NCI-H187 (cell line): Measurements from ENCODE around the gene FECH.

Experiments used
- DNase-seq, 2 experiments: peaks; one replicate each; lab custom pipeline; 2025; lab: John Stamatoyannopoulos, UW

Gene FECH

GRCh38 chr18:57579934-57580333 lies 6.6 kb downstream of the FECH start:
- no peak for DNase-seq

GRCh38 chr18:57576316-57576715 lies 10.2 kb downstream of the FECH start:
- no peak for DNase-seq

- DNase-seq = no peak
These were observed 11.0 kb downstream of the FECH start for GRCh38 chr18:57575542-57575941.

GRCh38 chr18:57574866-57575265 lies 11.6 kb downstream of the FECH start:
- no peak for DNase-seq

- no peak for DNase-seq
These were observed 16.3 kb downstream of the FECH start for GRCh38 chr18:57570162-57570561.

- no peak for DNase-seq
These were observed 17.4 kb downstream of the FECH start for GRCh38 chr18:57569133-57569532.

GRCh38 chr18:57561728-57562423 lies 24.6 kb downstream of the FECH start:
- peak in 1 of 2 experiments; percentile 19 for DNase-seq

GRCh38 chr18:57561261-57561660 lies 25.2 kb downstream of the FECH start:
- DNase-seq = no peak

- no peak for DNase-seq
These were observed 27.2 kb downstream of the FECH start for GRCh38 chr18:57559314-57559713.

- no peak for DNase-seq
These were observed 31.4 kb downstream of the FECH start for GRCh38 chr18:57555134-57555533.

- no peak for DNase-seq
These were observed 36.0 kb downstream of the FECH start for GRCh38 chr18:57550510-57550909.

- no peak for DNase-seq
These were observed 39.2 kb downstream of the FECH start for GRCh38 chr18:57547260-57547659.

GRCh38 chr18:57544936-57545660 lies 41.4 kb downstream of the FECH start:
- DNase-seq = no peak

GRCh38 chr18:57543560-57543959 lies 42.9 kb downstream of the FECH start:
- no peak for DNase-seq

GRCh38 chr18:57542812-57543427 lies 43.6 kb downstream of the FECH start:
- no peak for DNase-seq

GRCh38 chr18:57542126-57542525 lies 44.4 kb downstream of the FECH start:
- no peak for DNase-seq

- no peak for DNase-seq
These were observed 46.8 kb downstream of the FECH start for GRCh38 chr18:57539702-57540101.

- no peak for DNase-seq
These were observed 47.9 kb downstream of the FECH start for GRCh38 chr18:57538614-57539013.

GRCh38 chr18:57534511-57534909 lies 52.0 kb downstream of the FECH start:
- DNase-seq = no peak

- no peak for DNase-seq
These were observed 52.5 kb downstream of the FECH start for GRCh38 chr18:57533868-57534510.

- no peak for DNase-seq
These were observed 53.3 kb downstream of the FECH start for GRCh38 chr18:57533006-57533867.

- DNase-seq = no peak
These were observed 57.4 kb downstream of the FECH start for GRCh38 chr18:57529151-57529550.
